HG03354 (cell line): Measurements from ENCODE around the gene CDR2.

Experiments used
- ATAC-seq: cut with Tn5 transposase; IDR thresholded peaks from one replicate; pipeline ENCODE4 v1.9.1; 2021; ENCODE audit warnings: mild to moderate bottlenecking; ENCODE audit not compliant: unreplicated experiment, poor library complexity, severe bottlenecking

The CDR2 gene

DNA sequence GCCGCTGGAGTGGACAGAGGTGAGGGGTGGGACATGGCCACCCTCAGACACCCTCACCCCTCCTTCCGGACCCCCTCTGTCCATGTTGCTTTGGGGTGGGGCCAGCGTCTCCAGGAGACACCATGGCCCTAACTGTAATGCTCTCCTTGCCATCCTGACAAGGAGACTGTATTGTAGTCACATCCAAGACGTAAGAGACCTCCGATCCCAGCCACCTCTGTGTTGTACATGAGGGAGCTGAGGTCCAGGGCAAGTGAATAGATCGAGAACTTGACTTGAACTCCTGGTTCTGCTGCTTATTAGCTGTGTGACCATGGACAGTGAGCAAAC is 47.0 kb downstream of the CDR2 start:
- ATAC-seq: no peak

DNA sequence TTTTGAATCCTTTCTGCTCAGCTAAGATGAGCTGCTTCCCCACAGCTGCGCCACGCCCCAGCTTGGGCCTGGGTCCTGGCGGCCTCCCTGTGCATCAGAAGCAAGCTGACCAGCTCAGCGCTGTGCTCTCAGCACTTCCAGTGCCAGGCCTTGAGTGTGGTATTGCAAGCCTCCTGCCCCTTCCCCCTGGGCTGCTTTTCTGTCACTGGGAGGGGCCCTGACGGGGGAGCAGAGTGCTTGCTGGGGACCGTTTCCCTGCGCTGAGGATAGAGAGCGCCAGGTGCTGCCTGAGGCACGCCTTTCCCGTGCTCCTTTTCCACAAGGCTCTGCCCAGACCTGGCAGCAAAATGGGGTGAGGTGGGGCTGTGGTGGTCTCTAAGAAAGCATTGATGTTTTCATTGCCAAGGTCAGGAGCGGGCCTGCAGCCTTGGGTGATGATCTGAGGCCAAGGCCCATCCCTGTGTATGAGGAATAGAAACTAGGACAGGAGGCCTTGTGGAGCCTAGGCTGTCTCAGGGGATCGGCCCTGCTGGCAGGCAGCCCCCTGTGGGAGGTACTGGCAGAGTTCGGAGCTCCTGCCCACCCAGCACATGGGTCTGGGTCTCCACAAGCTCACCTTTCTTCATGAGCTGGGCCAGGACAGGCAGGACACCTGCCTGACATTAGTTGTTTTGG is 47.5 kb downstream of the CDR2 start:
- no peak for ATAC-seq

DNA sequence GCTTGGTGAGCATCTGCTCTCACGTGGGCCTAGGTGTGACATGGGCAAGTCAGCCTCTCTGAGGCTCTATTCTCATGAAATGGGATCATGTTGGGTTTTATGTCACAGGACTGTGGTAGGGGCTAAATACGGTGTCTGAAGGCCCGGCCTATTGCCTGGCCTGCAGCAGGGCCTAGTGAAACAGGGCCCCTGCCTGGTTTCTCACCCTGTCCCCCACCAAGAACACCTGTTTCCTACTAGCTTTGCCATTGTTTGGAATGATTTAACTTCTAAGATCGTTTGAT is 48.1 kb downstream of the CDR2 start:
- ATAC-seq: no peak

DNA sequence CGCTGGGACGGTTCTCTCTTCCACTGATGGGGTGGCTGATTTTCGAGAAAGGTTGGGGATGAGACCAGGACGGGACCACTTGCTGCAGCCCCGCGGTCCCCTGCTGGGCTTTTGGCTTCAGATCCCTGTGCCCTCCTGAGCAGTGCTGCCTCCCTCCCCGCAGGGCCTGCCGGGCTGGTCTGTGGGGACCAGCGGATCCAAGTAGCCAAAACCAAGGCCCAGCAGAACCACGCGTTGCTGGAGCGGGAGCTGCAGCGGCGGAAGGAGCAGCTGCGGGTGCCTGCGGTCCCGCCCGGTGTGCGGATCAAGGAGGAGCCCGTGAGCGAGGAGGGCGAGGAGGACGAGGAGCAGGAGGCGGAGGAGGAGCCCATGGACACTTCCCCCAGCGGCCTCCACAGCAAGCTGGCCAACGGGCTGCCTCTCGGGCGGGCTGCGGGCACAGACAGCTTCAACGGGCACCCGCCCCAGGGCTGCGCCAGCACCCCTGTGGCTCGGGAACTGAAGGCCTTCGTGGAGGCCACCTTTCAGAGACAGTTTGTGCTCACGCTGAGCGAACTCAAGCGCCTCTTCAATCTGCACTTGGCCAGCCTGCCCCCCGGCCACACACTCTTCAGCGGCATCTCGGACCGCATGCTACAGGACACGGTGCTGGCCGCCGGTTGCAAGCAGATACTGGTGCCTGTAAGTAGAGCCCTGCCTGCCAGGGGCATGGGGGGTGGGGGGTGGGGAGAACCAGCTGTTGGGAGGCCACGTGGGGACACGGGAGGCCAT is 48.6 kb downstream of the CDR2 start:
- ATAC-seq: no peak

DNA sequence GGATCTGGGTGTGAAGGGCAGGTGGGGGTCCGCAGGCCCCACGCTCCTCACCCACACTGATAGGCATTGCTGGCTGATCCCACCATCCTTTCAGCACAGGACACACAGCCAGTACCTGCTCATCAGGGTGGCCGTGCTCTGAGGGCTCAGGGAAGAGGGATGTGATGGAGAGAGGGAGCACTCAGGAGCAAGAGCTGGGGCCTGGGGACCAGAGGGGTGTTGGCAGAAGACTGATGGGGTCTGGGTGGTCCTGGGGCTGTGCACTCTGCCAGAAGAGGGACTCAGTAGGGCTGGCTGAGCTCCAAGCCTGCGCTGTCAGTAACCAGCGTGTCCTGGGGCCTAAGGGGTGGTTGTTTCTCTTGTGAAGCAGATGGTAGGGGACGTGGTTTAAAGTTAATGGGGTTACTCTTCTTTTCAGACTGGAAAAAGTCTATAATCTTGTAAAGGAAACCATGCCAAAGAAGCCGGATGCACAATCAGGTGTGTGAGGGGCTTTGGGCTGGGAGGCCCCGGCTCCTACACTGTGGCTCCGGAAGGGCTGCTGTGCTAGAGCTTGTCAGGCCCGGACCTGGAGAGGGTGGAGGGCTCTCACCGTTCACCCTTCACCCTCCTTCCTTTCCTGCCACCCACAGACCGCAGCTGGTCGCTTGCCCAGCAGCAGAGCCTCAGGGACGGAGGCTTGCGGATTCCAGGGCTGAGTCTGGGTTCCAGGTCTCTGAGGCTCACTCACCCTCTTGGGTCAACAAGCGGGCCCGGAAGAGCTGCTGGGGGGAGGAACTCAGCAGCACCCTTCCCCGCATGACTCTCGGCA is 49.4 kb downstream of the CDR2 start:
- ATAC-seq: no peak

DNA sequence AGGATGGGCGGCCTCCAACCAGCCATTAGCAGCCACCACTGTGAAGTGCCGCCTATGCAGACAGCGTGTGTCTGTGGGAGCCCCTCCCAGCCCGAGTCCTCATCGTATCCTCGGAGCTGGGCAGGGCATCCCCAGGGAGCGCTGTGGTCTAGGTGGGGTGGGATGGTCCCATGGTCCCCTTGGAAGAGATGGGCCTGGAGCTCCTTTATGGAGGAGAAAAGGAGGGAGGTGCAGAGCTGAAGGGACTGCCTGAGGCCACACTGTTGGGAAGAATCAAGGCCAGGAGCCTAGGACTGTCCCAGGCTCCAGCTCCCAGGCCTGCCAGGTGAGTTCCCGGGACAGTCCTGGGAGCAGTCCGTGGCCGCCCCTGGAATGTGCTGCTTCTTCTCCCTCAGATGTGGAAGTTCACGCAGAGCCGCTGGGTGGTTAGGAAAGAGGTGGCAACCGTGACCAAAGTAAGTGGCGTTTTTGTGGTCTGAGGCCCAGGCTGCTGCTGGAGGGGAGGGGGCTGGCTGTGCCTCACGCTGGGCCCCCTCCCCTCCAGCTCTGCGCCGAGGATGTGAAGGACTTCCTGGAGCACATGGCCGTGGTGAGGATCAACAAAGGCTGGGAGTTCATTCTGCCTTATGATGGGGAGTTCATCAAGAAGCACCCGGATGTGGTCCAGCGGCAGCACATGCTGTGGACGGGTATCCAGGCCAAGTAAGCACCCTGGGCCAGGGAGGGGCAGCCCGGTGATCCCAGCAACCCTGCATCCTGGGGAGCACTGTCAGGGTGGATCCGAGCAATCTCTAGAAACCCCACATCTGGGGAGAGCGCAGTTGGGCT is 50.2 kb downstream of the CDR2 start:
- no peak for ATAC-seq

DNA sequence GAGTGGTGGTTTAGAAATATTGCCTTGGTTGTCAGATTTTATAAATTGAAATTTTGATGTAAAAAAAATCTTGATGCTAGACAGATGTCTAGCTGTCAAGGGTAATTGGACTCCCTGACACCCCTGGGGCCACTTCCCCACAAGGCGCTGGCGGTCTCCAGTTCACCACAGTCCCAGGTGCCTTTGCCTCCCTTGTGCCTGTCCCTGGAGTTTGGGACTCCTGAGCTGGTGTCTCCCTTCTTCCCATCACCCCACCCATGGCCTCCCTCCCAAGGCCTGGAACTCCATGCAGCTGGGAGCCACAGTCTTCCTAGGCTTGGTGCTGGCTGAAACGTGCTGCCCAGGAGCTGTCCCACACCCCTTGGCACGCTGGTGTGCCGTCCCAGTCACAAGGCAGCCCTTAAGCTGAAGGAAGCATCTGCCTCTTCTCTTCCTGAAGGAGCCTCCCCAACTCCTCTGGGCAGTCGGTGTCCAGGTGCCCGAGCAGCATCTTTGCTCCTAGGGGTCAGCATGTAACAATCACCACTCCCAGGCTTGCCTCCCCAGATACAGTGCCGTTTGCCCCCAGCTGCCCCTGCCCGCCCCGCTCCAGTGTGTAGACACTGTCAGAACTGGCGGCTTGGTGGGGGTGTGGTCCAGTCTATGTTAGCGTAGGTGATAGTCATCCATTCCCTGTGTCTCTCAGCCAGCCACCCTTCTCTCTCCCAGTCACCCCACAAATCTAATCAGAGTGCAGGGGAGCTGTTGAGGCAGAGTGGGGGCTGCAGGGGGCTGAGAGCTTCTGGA is 51.1 kb downstream of the CDR2 start:
- no peak for ATAC-seq

DNA sequence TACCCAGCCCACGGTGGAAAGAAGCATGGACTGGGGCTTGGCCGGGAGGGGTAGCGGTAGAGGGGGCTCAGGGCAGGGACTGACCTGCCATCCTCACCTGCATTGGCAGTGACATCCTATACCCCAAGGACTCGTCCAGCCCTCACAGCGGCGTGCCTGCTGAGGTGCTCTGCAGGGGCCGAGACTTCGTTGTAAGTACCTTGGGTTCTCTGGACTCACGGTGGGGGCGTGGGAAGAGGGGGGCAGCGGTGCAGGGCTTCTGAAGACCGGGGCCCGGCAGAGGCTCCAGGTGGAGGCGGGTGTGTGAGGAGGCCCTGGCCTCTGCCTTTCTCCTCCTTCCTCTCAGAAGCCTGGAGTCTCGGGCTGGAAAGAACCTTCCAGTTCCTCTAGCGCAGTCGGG is 51.7 kb downstream of the CDR2 start:
- no peak for ATAC-seq

DNA sequence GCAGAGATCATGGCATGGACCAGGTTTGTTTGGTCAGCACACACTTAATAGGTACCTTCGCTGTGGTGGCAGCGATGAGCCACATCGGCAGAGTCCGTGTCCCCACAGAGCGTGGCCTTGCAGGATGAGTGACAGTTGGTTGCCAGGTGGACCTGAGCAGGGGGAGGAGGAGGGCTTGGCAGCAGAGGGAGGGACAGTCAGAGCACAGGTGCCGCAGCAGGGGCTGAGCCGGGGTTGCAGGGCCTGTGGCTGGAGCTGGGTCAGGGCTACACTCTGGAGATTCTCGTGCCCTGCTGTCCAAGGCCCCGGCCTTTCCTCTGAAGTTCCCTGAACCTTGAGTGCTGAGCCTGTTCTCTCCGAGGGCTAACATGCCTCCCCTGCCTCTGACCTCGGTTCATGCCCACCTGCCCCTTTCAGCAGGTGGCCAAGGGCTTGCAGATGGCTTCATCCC is 52.4 kb downstream of the CDR2 start:
- ATAC-seq: no peak

DNA sequence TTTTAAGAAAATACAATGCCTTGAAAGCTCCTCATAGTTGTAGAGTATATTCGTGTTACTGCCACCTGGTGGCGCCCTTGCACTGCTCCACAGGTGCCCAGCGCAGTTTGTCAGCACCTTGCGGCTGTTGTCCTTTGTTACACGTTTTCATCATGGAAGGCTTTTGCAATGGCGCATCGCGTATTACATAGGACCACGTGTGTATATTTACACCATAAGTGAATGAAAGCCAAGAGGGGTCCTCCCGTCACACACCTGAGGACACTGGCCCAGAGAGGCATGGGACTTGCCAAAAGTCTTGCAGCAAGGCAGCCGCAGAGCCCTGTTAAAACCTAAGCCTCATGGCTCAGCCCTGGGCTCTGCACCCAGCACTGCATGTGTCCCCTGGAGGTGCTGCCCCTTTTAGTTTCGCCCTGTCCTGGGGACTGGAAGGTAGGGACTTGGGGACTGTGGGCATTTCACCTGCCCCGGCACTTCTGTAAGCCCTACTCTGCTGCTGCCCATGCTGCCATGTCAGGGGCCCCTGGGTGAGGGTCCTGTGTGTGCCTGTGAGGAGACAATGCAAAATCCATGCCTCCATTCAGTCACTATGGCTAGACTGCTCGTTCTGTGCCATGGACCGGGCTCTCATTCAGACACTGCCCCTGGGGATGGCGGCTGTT is 52.9 kb downstream of the CDR2 start:
- ATAC-seq: peak; percentile 49

DNA sequence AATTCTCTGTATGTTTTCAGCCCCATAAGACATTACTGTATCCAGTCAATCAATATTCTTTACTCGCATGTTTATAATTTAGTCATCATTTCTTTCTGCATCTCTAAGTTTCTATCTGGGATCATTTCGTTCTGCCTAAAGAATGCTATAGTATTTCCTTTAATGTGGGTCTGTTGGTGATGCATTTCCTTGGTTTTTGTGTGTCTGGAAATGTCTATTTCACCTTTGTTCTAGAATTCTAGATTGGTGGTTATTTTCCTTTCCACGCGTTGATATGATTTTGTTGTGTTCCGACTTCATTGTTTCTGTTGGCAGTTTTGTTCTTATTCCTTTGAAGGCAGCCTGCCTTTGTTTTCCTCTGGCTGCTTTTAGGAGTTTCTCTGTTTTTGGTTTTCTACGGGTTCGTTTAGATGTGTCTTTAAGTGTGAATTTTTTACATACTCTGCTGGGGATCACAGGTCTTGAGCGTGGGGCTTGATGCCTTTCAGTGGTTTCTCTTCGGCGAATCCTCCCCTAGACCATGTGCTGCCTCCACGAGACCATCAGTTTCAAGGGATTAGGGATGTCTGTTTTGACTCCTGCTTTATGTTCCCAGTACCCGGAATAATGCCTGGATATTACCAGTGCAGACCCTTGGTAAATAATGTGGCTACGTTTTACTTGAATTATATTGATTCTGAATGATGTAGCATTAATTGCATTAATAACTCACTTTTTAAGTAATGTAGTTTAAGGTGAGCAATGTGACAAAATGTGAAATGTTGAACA is 53.7 kb downstream of the CDR2 start:
- ATAC-seq: no peak

DNA sequence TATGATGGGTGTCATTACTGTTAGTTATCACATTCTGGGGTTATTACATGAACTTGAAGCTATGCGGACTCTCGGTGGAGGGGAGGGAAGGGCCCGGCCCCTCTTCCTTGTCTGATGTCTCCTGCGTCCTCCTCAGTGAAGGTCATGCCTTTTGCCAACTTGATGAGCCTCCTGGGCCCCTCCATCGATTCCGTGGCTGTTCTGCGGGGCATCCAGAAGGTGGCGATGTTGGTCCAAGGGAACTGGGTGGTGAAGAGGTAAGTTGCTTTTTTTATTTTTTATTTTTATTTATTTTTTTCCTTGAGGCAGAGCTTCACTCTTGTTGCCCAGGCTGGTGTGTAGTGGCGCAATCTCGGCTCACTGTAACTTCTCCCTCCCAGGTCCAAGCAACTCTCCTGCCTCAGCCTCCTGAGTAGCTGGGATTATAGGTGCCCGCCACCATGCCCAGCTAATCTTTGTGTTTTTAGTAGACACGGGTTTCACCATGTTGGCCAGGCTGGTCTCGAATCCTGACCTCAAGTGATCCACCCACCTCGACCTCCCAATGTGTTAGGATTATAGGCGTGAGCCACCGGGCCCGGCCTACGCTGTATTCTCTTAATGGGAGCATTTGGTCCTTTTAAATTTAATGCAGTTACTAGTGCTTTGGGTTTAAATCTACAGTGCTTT is 55.6 kb downstream of the CDR2 start:
- ATAC-seq: no peak

DNA sequence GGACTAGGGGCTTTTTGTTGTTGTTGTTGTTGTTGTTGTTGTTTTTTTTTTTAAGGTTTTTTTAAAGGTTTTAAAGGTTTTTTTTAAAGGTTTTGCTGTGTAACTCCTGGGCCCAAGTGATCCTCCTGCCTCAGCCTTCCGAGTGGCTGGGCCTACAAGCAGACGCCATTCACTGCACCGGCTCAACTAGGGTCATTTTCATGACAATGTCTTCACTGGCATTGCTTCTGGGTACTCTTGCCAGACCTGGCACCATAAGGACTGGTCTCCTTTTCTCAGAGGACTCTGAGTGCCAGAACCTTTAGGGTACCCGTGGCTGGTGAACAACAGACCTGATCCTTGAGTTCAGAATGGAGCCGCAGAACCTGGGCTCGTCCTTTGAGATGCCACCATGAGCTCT is 56.8 kb downstream of the CDR2 start:
- no peak for ATAC-seq

DNA sequence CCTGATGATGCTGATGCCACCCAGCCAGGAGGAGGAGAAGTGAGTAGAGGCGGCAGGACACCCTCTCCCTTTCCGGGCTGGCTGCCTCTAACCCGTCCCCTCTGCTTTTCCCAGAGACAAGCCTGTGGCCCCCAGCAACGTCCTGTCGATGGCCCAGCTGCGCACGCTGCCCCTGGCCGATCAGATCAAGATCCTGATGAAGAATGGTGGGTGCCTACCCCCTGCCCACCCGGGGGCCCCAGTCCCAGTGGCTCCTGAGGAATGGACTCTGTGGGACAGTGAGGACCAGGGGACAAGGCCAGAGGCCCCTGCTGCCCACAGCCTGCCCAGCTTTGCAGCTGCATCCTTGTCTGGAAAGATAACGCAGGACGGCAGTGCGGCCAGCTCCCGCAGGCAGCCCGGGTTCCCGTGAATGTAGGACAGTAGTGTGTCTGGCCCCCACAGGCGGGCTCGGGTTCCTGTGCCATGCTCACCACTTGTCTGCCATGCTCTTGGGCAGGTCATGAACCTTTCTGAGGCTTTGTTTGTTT is 57.4 kb downstream of the CDR2 start:
- no peak for ATAC-seq

DNA sequence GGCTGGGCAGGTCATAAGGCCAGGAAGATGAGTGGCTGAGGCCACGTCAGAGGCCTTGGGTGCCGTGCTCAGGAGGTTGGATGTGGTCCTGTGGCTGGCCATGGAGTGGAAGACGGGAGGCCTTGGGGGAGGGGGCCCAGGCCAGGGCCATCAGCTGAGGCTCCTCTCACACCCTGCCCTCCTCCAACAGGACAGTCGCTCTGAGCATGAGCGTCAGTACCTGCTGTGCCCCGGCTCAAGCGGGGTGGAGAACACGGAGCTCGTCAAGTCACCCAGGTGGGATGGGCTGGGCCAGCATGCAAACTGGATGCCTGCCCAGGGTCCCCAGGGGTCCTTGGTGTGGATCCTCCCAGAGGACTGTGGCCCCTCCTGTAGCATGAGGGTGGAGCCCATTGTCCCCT is 58.0 kb downstream of the CDR2 start:
- no peak for ATAC-seq

DNA sequence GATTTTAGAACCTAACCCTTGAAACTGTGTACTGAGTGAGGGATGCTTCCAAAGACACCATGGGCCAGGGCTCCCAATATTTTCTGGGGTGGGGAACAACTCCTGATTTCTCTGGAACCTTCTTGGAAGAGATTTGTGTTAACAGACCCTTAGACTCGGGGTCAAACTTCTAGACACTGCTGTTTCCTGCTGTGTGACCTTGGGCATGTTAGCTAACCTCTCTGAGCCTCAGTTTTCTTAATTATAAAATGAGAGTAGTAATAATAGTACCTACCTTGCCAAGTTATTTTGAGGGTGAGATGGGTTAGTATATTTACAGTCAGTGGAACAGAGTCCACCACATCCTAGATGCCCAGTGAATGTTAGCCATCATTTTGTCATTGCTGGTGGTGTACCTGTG is 58.4 kb downstream of the CDR2 start:
- no peak for ATAC-seq
